HG02798 (cell line): ENCODE data around the gene EVA1C.
"Not testable (repeated sequence)": the region's sequence is repeated elsewhere in the genome, so short reads cannot be mapped to it uniquely, and the experiment has no call there.

Experiments used
- ATAC-seq: cut with Tn5 transposase; IDR thresholded peaks from one replicate; pipeline ENCODE4 v1.9.1; 2021; ENCODE audit warnings: mild to moderate bottlenecking; ENCODE audit not compliant: unreplicated experiment, poor library complexity

EVA1C gene

GRCh38 chr21:32423320-32424190 lies 11.0 kb downstream of the EVA1C start:
- no peak for ATAC-seq

- no peak for ATAC-seq
Observed at GRCh38 chr21:32424191-32424535, 11.7 kb downstream of the EVA1C start.

- ATAC-seq: no peak
Observed at GRCh38 chr21:32424674-32425073, 12.2 kb downstream of the EVA1C start.

GRCh38 chr21:32425628-32426027 lies 13.1 kb downstream of the EVA1C start:
- ATAC-seq: no peak

- ATAC-seq: no peak
Observed at GRCh38 chr21:32426066-32426465, 13.6 kb downstream of the EVA1C start.

GRCh38 chr21:32426592-32427051 lies 14.1 kb downstream of the EVA1C start:
- ATAC-seq: no peak

- ATAC-seq: no peak
Observed at GRCh38 chr21:32427958-32428623, 15.6 kb downstream of the EVA1C start.

- not testable (repeated sequence) for ATAC-seq
Observed at GRCh38 chr21:32432982-32433660, 20.6 kb downstream of the EVA1C start.

GRCh38 chr21:32437729-32438128 lies 25.2 kb downstream of the EVA1C start:
- ATAC-seq: no peak

GRCh38 chr21:32442566-32443318 lies 30.2 kb downstream of the EVA1C start:
- ATAC-seq: no peak

- ATAC-seq: no peak
Observed at GRCh38 chr21:32445101-32445500, 32.6 kb downstream of the EVA1C start.

GRCh38 chr21:32446440-32446839 lies 33.9 kb downstream of the EVA1C start:
- not testable (repeated sequence) for ATAC-seq

- ATAC-seq: no peak
Observed at GRCh38 chr21:32447224-32447623, 34.7 kb downstream of the EVA1C start.

GRCh38 chr21:32448803-32449594 lies 36.5 kb downstream of the EVA1C start:
- no peak for ATAC-seq

- not testable (repeated sequence) for ATAC-seq
Observed at GRCh38 chr21:32450881-32451701, 38.6 kb downstream of the EVA1C start.

- not testable (repeated sequence) for ATAC-seq
Observed at GRCh38 chr21:32452191-32452590, 39.7 kb downstream of the EVA1C start.

GRCh38 chr21:32452641-32453040 lies 40.1 kb downstream of the EVA1C start:
- ATAC-seq: no peak

GRCh38 chr21:32455548-32455947 lies 43.0 kb downstream of the EVA1C start:
- ATAC-seq: no peak

- no peak for ATAC-seq
Observed at GRCh38 chr21:32456497-32456918, 44.0 kb downstream of the EVA1C start.
